HepG2 (cell line): ENCODE data around the gene GFOD1. TPM values are rescaled to one million over a fixed set of nuclear protein-coding genes. Genes with fewer than 3 reads are reported as not detected.
A peak's percentile ranks its signal among the peaks of the same experiment; 100 is the strongest.

Source experiments
- ATAC-seq: fragments of 200-7000 bp; cut with Tn5 transposase; 3 replicates; pipeline ENCODE4 v1.9.1; 2020; ENCODE audit warnings: mild to moderate bottlenecking, moderate library complexity
- BruUV-seq: library from RNA; stranded (reverse); fragments of 400-500 nt; replicated peaks from 2 replicates; lab custom pipeline; 2021; lab: Mats Ljungman, UMichigan
- CTCF ChIA-PET: fragments of 300-600 bp; formaldehyde crosslinking; extraction: SDS; loops from one replicate; lab custom pipeline; 2021; ENCODE audit warnings: low total read pairs, inconsistent platforms, low intra/inter-chr PET ratio; lab: Yijun Ruan, JAX
- POLR2A ChIA-PET: fragments of 350-600 bp; sonication (Branson Sonifier 250); formaldehyde crosslinking; loops from one replicate; lab custom pipeline; 2020; ENCODE audit warnings: antibody characterized with exemption, inconsistent platforms; lab: Yijun Ruan, JAX
- DNase-seq: peaks from one replicate; pipeline ENCODE4 v3.0.0-alpha.2; 2015; ENCODE audit warnings: low spot score
- FAIRE-seq: peaks from 3 replicates; lab custom pipeline; 2011; peaks lifted over from hg19 to GRCh38; lab: Jason Lieb, UNC
- H2AFZ ChIP-seq: one replicate; pipeline ENCODE4 v1.6.1; 2011; ENCODE audit warnings: low read length, inconsistent platforms
- H3K27ac ChIP-seq: fragments of 300-600 bp; 3 replicates; pipeline ENCODE4 v1.8.0; 2011; ENCODE audit warnings: mixed run types, mild to moderate bottlenecking, mixed read lengths, low read length, inconsistent platforms; ENCODE audit not compliant: insufficient read depth; ENCODE audit errors: extremely low read length
- H3K27me3 ChIP-seq, 2 experiments: fragments of 200-600 bp in 1 of 2; 2 replicates in 1 of 2; 3 replicates in 1 of 2; pipeline versions ENCODE4 v1.6.0 to v1.8.0; 2011; ENCODE audit warnings: low read length in 2 of 2, mild to moderate bottlenecking in 2 of 2, moderate library complexity in 2 of 2, inconsistent platforms in 1 of 2; ENCODE audit not compliant: insufficient read depth in 2 of 2, control insufficient read depth in 1 of 2
- H3K36me3 ChIP-seq, 2 experiments: fragments of 200-600 bp in 1 of 2; replicated peaks in 1 of 2; 2 replicates in 1 of 2; 3 replicates in 1 of 2; pipeline versions ENCODE4 v1.5.1 to v1.8.0; 2011; ENCODE audit warnings: low read length in 2 of 2, inconsistent platforms in 1 of 2; ENCODE audit not compliant: insufficient read depth in 2 of 2, control insufficient read depth in 1 of 2
- H3K4me1 ChIP-seq: 2 replicates; pipeline ENCODE4 v1.5.1; 2012; ENCODE audit warnings: low read length, inconsistent platforms; ENCODE audit not compliant: insufficient read depth
- H3K4me2 ChIP-seq: 2 replicates; pipeline ENCODE4 v1.6.0; 2011; ENCODE audit warnings: low read depth, low read length, inconsistent platforms
- H3K4me3 ChIP-seq, 3 experiments: fragments of 200-600 bp in 1 of 3; sonication (generic), shearing (Covaris generic) in 1 of 3; replicated peaks in 1 of 3; 2 replicates each; pipeline ENCODE4 v1.5.1; 2011 to 2016; ENCODE audit warnings: low read length in 3 of 3, inconsistent platforms in 2 of 3, low read depth in 2 of 3, mild to moderate bottlenecking in 2 of 3, control low read depth in 1 of 3, mixed read lengths in 1 of 3; ENCODE audit not compliant: insufficient read depth in 1 of 3
- H3K79me2 ChIP-seq: one replicate; pipeline ENCODE4 v1.6.1; 2011; ENCODE audit warnings: low read length, inconsistent platforms; ENCODE audit not compliant: insufficient read depth
- H3K9ac ChIP-seq: 2 replicates; pipeline ENCODE4 v1.6.0; 2011; ENCODE audit warnings: mild to moderate bottlenecking, low read depth, low read length, inconsistent platforms; ENCODE audit not compliant: insufficient read depth
- H3K9me3 ChIP-seq: 2 replicates; pipeline ENCODE4 v1.5.1; 2012; ENCODE audit warnings: mild to moderate bottlenecking, low read length
- H4K20me1 ChIP-seq: 2 replicates; pipeline ENCODE4 v1.6.0; 2011; ENCODE audit warnings: inconsistent platforms, mild to moderate bottlenecking, low read length, moderate library complexity; ENCODE audit not compliant: insufficient read depth
- CTCF ChIP-seq: sonication (generic); formaldehyde crosslinking; IDR thresholded peaks from 2 replicates; pipeline ENCODE4 v1.5.0; 2020; ENCODE audit warnings: mild to moderate bottlenecking, missing genetic modification reagents, moderate library complexity
- FOXC1 ChIP-seq: sonication (generic); formaldehyde crosslinking; IDR thresholded peaks from 2 replicates; pipeline ENCODE4 v1.8.0; 2022; ENCODE audit warnings: mild to moderate bottlenecking, missing genetic modification reagents, borderline replicate concordance
- FOXO4 ChIP-seq: sonication (generic); formaldehyde crosslinking; conservative IDR thresholded peaks from 2 replicates; pipeline ENCODE4 v1.8.1; 2023; ENCODE audit warnings: missing genetic modification reagents
- KDM6A ChIP-seq: IDR thresholded peaks from 2 replicates; pipeline ENCODE4 v1.6.1; 2016; ENCODE audit warnings: low read depth
- MAX ChIP-seq: IDR thresholded peaks from 2 replicates; pipeline ENCODE4 v1.6.1; 2012; ENCODE audit warnings: inconsistent platforms
- MTF2 ChIP-seq: sonication (generic); formaldehyde crosslinking; IDR thresholded peaks from 2 replicates; pipeline ENCODE4 v1.5.0; 2020; ENCODE audit warnings: missing genetic modification reagents, borderline replicate concordance
- TOE1 ChIP-seq: sonication (generic); formaldehyde crosslinking; IDR thresholded peaks from 2 replicates; pipeline ENCODE4 v1.4.0; 2020; ENCODE audit warnings: mild to moderate bottlenecking, missing genetic modification reagents
- XRCC5 ChIP-seq: fragments of 200-400 bp; formaldehyde crosslinking; optimal IDR thresholded peaks from 2 replicates; pipeline ENCODE3; 2017; ENCODE audit warnings: mild to moderate bottlenecking, low read length
- ZKSCAN8 ChIP-seq: IDR thresholded peaks from 2 replicates; pipeline ENCODE4 v1.6.1; 2016; ENCODE audit warnings: borderline replicate concordance, missing genetic modification reagents, missing compliant biosample characterization
- ZNF33B ChIP-seq: sonication (generic); formaldehyde crosslinking; IDR thresholded peaks from 2 replicates; pipeline ENCODE4 v1.5.1; 2020; ENCODE audit warnings: mild to moderate bottlenecking, missing genetic modification reagents
- ZNF451 ChIP-seq: sonication (generic); formaldehyde crosslinking; IDR thresholded peaks from 2 replicates; pipeline ENCODE4 v1.5.0; 2020; ENCODE audit warnings: mild to moderate bottlenecking, missing genetic modification reagents
- ZNF775 ChIP-seq: sonication (generic); formaldehyde crosslinking; IDR thresholded peaks from 2 replicates; pipeline ENCODE4 v1.4.0; 2020; ENCODE audit warnings: missing genetic modification reagents, mild to moderate bottlenecking, moderate library complexity, borderline replicate concordance
- WGBS: methylation state at CpG from one replicate; pipeline ENCODE4 v1.1.6; 2017; ENCODE audit warnings: low lambda C conversion rate; 5-methylcytosine and 5-hydroxymethylcytosine counted together
- in situ Hi-C: cut with HindIII; loops from 2 replicates; pipeline ENCODE4 v1.10.0; 2017; ENCODE audit warnings: low pct_unique_long_range_greater_than_20kb; ENCODE audit not compliant: extremely low pct_ligation_motif_present
- intact Hi-C: fragments of 100-400 bp; cut with micrococcal nuclease; formaldehyde crosslinking; loops from one replicate; pipeline ENCODE4 v1.10.0; 2022; ENCODE audit not compliant: unreplicated experiment
- polyA plus RNA-seq, 8 experiments: library from polyadenylated mRNA; depleted of rRNA in 3 of 8; stranded (reverse) in 7 of 8; unstranded in 1 of 8; fragments of >200 nt; fragmentation: Illumina TruSeq in 4 of 8; extraction: Trizol in 4 of 8; gene quantifications; 2 replicates each; pipeline versions ENCODE4 v1.2.1 to v1.2.3, GENCODE V29; 2011 to 2016; ENCODE audit warnings: low read depth in 4 of 8, missing spikeins in 1 of 8, mixed read lengths in 1 of 8; ENCODE audit not compliant: insufficient read depth in 1 of 8
- total RNA-seq, 5 experiments: library from RNA; depleted of rRNA; stranded (reverse); fragments of >200 nt; fragmentation: Illumina TruSeq; extraction: Trizol; gene quantifications; 2 replicates each; pipeline ENCODE4 v1.2.3, GENCODE V29; 2016; ENCODE audit warnings: low read depth in 1 of 5

The GFOD1 gene
- total and polyA plus RNA-seq, 2 of the 13 experiments (the other 11 are each of a cell fraction or from before 2014, with no cell fraction given) = 1.9 to 6.4 TPM

GRCh38 chr6:13332349-13332706, 155.1 kb downstream of the GFOD1 start:
- intact Hi-C loops (loop anchor here (1.0 kb wide), 2 partner anchors 103 to 137 kb away; no protein-coding TSS in a partner anchor), in situ Hi-C loops (loop anchor here (10.0 kb wide), 1 partner anchor 138 kb away; no protein-coding TSS in a partner anchor)
- Histone ChIP-seq H3K27ac (no peak overlapping the region), H3K9me3 (no peaks in the 10 kb centered on the region), H3K79me2 (peaks cover 4% of the 10 kb centered on the region), H3K4me1 (peaks cover 27% of the 10 kb centered on the region), H3K36me3 (no peaks in the 10 kb centered on the region), H3K27me3 (peaks cover 0 to 8% of the 10 kb centered on the region in 2 experiments; a peak in 2 of 5 replicates), H2AFZ (no peak overlapping the region), H3K4me3 (no peak overlapping the region), H3K9ac (no peak overlapping the region), H3K4me2 (0 out of 2 replicates have a peak overlapping the region, but pooled peaks have one; percentile 40), H4K20me1 (no peaks in the 10 kb centered on the region)
- FAIRE-seq (no peak), ATAC-seq (no peak), DNase-seq (no peak)
- WGBS = 32% methylated on average over 2 of the region's 2 CpGs
- no TSS peak for BruUV-seq
- POLR2A ChIA-PET = no interaction called here
- CTCF ChIA-PET = interaction anchor here (1.6 to 2.2 kb wide), 4 partner anchors 103 to 421 kb away, joined by 4 to 26 read pairs (median 10); no protein-coding TSS in a partner anchor
- no peak for TF ChIP-seq ZNF451 (CRISPR knock-in tag)
- TF ChIP-seq XRCC5 = no peak
- no peak for TF ChIP-seq ZNF33B (CRISPR knock-in tag)

- H3K4me1 ChIP-seq = peaks cover 33% of the 10 kb centered on the region
- no peak for FAIRE-seq
- H4K20me1 ChIP-seq = no peaks in the 10 kb centered on the region
- in situ Hi-C loops (loop anchor here (10.0 kb wide), 1 partner anchor 137 kb away; no protein-coding TSS in a partner anchor), intact Hi-C loops (loop anchor here (1.0 kb wide), 2 partner anchors 102 to 136 kb away; no protein-coding TSS in a partner anchor)
- no TSS peak for BruUV-seq
- H2AFZ ChIP-seq = no peak overlapping the region
- no peak for ATAC-seq
- peak; percentile 40 for DNase-seq
- no peak overlapping the region for H3K9ac ChIP-seq
- H3K36me3 ChIP-seq = no peaks in the 10 kb centered on the region
- peaks cover 0 to 8% of the 10 kb centered on the region in 2 experiments; a peak in 2 of 5 replicates for H3K27me3 ChIP-seq
- no peak overlapping the region for H3K27ac ChIP-seq
- peaks cover 8% of the 10 kb centered on the region for H3K79me2 ChIP-seq
- whole genome bisulfite sequencing = 30% methylated on average over 13 of the region's 13 CpGs
- POLR2A ChIA-PET = interaction anchor here (1.0 to 1.4 kb wide), 2 partner anchors 114 to 243 kb away, joined by 3 to 6 read pairs; partner anchors contain the start of gene SIRT5
- no peaks in the 10 kb centered on the region for H3K9me3 ChIP-seq
- H3K4me3 ChIP-seq = no peak overlapping the region
- CTCF ChIA-PET = interaction anchor here (1.7 to 2.2 kb wide), 3 partner anchors 103 to 420 kb away, joined by 9 to 26 read pairs (median 12); no protein-coding TSS in a partner anchor
- H3K4me2 ChIP-seq = peak overlapping the region; percentile 40
- TF ChIP-seq ZNF775 (CRISPR knock-in tag) = no peak
- TF ChIP-seq ZKSCAN8 (CRISPR knock-in tag) = peak; percentile 94
- no peak for TF ChIP-seq FOXC1 (CRISPR knock-in tag)
- TF ChIP-seq TOE1 = no peak
- TF ChIP-seq MAX = no peak
- no peak for TF ChIP-seq KDM6A (CRISPR knock-in tag)
- peak; percentile 74 for TF ChIP-seq CTCF (CRISPR knock-in tag)
- TF ChIP-seq MTF2 = 0 out of 2 replicates have a peak, but pooled peaks have one; percentile 6
- 0 out of 2 replicates have a peak, but pooled peaks have one; percentile 28 for TF ChIP-seq FOXO4
These were observed 155.7 kb downstream of the GFOD1 start for GRCh38 chr6:13331516-13332348.
